Measurements from ENCODE around the gene ELK3.

Gene ELK3

DNA sequence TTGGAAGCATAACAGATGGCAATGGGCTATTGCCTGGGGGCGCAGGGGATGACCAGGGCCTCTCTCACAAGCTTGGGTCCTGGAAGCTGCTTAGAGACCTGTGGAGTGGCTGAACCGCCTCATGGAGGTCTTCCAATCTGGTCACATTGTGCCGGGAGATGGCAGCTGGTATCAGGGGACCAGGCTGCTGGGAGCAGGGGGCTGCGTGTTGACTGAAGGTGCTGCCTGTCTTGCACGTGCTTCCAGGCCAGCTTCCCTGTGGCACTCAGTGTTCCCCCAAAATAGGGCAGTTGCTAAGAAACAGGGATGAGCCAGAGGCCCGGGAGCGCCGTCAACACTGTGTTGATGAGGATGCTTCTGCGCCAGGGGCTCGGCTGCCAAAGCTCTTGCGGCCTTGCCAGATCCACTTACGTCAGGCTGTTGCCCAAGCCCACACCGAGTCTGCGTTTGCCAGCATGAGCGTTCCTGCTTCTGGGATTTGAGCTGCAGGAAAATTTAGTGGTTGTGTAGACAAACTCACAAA, 39.8 kb downstream of the ELK3 start:
- Histone ChIP-seq H3K4me3 (ENCODE audit: low read depth, low read length) (no peak overlapping the region), H3K27ac (peak overlapping the region; percentile 56), H3K27me3 (ENCODE audit: insufficient read depth, low read depth, severe bottlenecking) (no peaks in the 10 kb centered on the region), H3K9me3 (ENCODE audit: severe bottlenecking) (no peaks in the 10 kb centered on the region), H3K36me3 (no peaks in the 10 kb centered on the region)
- DNase-seq, result peak; percentile 73
- TF ChIP-seq, protein P1, sequence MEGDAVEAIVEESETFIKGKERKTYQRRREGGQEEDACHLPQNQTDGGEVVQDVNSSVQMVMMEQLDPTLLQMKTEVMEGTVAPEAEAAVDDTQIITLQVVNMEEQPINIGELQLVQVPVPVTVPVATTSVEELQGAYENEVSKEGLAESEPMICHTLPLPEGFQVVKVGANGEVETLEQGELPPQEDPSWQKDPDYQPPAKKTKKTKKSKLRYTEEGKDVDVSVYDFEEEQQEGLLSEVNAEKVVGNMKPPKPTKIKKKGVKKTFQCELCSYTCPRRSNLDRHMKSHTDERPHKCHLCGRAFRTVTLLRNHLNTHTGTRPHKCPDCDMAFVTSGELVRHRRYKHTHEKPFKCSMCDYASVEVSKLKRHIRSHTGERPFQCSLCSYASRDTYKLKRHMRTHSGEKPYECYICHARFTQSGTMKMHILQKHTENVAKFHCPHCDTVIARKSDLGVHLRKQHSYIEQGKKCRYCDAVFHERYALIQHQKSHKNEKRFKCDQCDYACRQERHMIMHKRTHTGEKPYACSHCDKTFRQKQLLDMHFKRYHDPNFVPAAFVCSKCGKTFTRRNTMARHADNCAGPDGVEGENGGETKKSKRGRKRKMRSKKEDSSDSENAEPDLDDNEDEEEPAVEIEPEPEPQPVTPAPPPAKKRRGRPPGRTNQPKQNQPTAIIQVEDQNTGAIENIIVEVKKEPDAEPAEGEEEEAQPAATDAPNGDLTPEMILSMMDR (IDR thresholded peaks at IDR 0.05; ENCODE audit: low read depth, low read length), result no peak

DNA sequence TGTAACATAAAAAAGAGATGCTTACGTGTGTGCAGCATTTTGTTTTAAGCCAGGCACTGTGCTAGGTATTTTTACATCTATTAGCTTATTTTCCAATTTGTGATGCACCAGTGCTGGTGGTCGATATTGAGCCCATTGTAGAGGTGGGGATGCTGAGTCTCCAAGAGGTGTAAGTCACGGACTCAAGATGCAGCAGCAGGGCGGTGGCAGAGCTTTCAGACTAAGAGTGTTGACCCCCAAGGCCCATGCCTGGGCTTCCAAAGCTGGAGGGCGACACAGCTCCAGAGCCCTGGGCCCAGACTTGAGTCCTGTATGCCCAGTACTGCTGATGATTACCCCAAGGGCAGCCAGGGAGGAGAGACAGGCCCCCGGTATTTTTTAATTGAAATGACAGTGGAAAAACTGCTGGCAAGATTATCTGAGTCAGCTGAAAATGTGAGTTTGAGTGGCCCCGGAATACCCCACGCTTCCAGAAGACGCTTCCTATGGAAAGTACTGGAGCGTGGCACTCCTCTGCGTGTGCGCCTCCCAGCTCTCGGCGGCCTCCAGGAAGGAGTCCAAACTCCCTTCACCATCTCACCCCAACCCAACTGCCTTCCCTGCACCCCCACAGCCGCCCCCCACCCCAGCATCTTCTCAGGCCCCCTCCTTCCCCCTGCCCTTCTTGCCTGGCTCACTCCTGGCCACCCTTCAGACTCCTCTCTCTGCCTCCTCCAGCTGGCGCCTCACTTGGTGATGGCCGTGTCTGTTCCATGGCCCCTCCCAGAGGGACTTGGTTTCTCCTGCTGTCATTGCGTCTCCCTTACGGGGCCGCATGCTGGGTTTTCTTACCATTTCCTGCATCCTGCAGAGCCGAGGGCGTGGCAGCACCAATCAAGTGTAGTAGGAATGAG, 40.7 kb downstream of the ELK3 start:
- Histone ChIP-seq H3K36me3 (no peaks in the 10 kb centered on the region), H3K9me3 (ENCODE audit: severe bottlenecking) (no peaks in the 10 kb centered on the region), H3K27me3 (ENCODE audit: insufficient read depth, low read depth, severe bottlenecking) (no peaks in the 10 kb centered on the region), H3K4me3 (ENCODE audit: low read depth, low read length) (no peak overlapping the region), H3K27ac (peak overlapping the region; percentile 57)
- TF ChIP-seq, protein P1 (IDR thresholded peaks at IDR 0.05; ENCODE audit: low read depth, low read length), result no peak
- no peak for DNase-seq

DNA sequence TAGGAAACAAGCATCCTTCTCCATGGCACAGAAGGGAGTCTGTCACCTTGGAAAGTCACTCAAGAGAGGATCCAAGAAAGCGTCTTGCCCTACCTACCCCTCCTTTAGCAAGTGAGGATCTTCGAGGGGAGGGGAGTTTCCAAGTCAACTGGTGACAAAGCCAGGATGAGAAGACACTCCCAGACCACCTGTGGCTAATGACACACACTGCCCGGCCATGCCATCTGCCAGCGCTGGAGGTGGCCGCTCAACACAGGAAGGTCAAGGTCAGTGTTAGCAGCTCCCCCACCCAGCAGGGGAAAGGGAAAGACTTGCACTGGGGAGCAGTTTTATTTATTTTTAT, 41.3 kb downstream of the ELK3 start:
- no peaks in the 10 kb centered on the region for H3K27me3 ChIP-seq (ENCODE audit: insufficient read depth, low read depth, severe bottlenecking)
- H3K27ac ChIP-seq, result peak overlapping the region; percentile 57
- DNase-seq, result peak; percentile 80
- no peak overlapping the region for H3K4me3 ChIP-seq (ENCODE audit: low read depth, low read length)
- H3K9me3 ChIP-seq (ENCODE audit: severe bottlenecking), result no peaks in the 10 kb centered on the region
- no peaks in the 10 kb centered on the region for H3K36me3 ChIP-seq
- TF ChIP-seq, protein P1 (IDR thresholded peaks at IDR 0.05; ENCODE audit: low read depth, low read length), result no peak

DNA sequence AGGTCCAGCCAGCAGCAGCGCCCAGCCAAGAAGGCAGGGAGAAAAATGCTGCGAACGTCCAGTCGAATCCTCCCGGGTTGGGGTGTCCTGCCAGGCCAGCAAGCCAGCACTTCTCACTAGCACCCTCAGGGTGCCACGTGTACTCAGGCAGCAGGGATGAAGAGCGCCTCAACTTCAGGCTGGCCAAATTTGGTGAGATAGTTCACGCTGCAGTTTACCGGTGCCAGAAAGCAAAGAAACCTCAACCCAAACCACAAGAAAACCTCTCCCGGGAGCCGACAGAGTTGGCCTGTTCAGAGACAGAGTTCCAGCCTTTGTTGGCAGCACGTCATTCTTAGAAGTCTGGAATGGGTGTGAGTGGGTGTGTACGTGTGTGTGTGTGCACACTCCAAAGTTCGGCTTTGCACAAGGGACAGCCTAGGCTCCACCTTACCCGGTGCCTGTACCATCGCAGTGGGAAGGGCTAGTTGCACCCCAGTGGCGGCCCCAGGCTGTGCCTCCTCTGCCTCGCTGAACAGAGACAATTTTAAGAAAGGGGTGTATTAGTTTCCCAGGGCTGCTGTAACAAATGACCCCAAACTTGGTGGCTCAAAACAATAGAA, 42.1 kb downstream of the ELK3 start:
- H3K27ac ChIP-seq, result peak overlapping the region; percentile 57; the same call in 1 of the 2 replicates
- DNase-seq, result no peak
- H3K9me3 ChIP-seq (ENCODE audit: severe bottlenecking), result no peaks in the 10 kb centered on the region
- H3K4me3 ChIP-seq (ENCODE audit: low read depth, low read length), result no peak overlapping the region
- TF ChIP-seq, protein P1 (IDR thresholded peaks at IDR 0.05; ENCODE audit: low read depth, low read length), result no peak
- no peaks in the 10 kb centered on the region for H3K36me3 ChIP-seq
- no peaks in the 10 kb centered on the region for H3K27me3 ChIP-seq (ENCODE audit: insufficient read depth, low read depth, severe bottlenecking)

DNA sequence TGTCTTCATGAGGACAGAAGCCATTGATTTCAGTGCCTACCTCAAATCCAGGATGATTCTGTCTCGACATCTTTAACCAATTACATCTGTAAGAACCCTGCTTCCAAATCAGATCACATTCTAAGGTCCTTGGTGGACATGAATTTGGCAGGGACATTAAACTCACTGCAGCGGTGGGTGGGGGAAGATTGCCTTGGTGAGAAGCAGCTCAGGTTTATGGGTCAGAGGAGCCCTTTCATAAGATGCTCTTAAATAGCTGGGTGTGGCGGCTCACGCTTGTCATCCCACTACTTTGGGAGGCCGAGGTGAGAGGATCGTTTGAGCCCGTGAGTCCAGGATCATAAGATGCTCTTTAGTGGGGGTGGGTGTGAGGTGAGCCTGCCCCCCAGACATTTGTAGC, 42.9 kb downstream of the ELK3 start:
- DNase-seq, result no peak
- no peaks in the 10 kb centered on the region for H3K36me3 ChIP-seq
- H3K9me3 ChIP-seq (ENCODE audit: severe bottlenecking), result no peaks in the 10 kb centered on the region
- TF ChIP-seq, protein P1 (IDR thresholded peaks at IDR 0.05; ENCODE audit: low read depth, low read length), result no peak
- H3K27ac ChIP-seq, result no peak overlapping the region
- no peaks in the 10 kb centered on the region for H3K27me3 ChIP-seq (ENCODE audit: insufficient read depth, low read depth, severe bottlenecking)
- H3K4me3 ChIP-seq (ENCODE audit: low read depth, low read length), result no peak overlapping the region
